GM12891 (cell line): Measurements from ENCODE around the gene LIMS1.

Experiments used
- DNase-seq: peaks from one replicate; pipeline ENCODE4 v3.0.0; 2011; ENCODE audit warnings: low spot score; ENCODE audit not compliant: insufficient read length
- FAIRE-seq: peaks from 2 replicates; lab custom pipeline; 2011; peaks lifted over from hg19 to GRCh38; lab: Jason Lieb, UNC
- PAX5 ChIP-seq: IDR thresholded peaks from 2 replicates; pipeline ENCODE4 v1.6.1; 2011; ENCODE audit warnings: low read length, moderate library complexity, mild to moderate bottlenecking; ENCODE audit not compliant: insufficient read depth, severe bottlenecking
- POLR2A ChIP-seq: IDR thresholded peaks from 2 replicates; pipeline ENCODE4 v1.6.1; 2011; ENCODE audit warnings: low read depth, low read length, control low read depth
- POLR2AphosphoS5 ChIP-seq: IDR thresholded peaks from 2 replicates; pipeline ENCODE4 v1.6.1; 2011; ENCODE audit warnings: low read depth, low read length, control low read depth
- POU2F2 ChIP-seq: IDR thresholded peaks from 2 replicates; pipeline ENCODE4 v1.6.1; 2011; ENCODE audit warnings: low read depth, mild to moderate bottlenecking, control low read depth, low read length, moderate library complexity
- SPI1 ChIP-seq: IDR thresholded peaks from 2 replicates; pipeline ENCODE4 v1.6.1; 2011; ENCODE audit warnings: low read depth, low read length, control low read depth
- TAF1 ChIP-seq: IDR thresholded peaks from 2 replicates; pipeline ENCODE4 v1.6.1; 2011; ENCODE audit warnings: low read depth, low read length, control low read depth

The LIMS1 gene

GRCh38 chr2:108585436-108585835 is 51.2 kb downstream of the LIMS1 start:
- no peak for TF ChIP-seq SPI1
- no peak for TF ChIP-seq POLR2A
- no peak for TF ChIP-seq POLR2AphosphoS5
- TF ChIP-seq TAF1: no peak
- no peak for TF ChIP-seq POU2F2
- no peak for TF ChIP-seq PAX5
- FAIRE-seq: no peak
- DNase-seq: no peak

GRCh38 chr2:108586116-108586515 is 51.8 kb downstream of the LIMS1 start:
- DNase-seq (no peak), FAIRE-seq (no peak)
- TF ChIP-seq POLR2AphosphoS5 (no peak), POU2F2 (no peak), TAF1 (no peak), POLR2A (no peak), SPI1 (no peak), PAX5 (no peak)

- no peak for DNase-seq
- no peak for FAIRE-seq
- TF ChIP-seq POU2F2 (no peak), POLR2A (no peak), POLR2AphosphoS5 (no peak), TAF1 (no peak), SPI1 (no peak), PAX5 (no peak)
Measured at GRCh38 chr2:108586631-108587030, 52.4 kb downstream of the LIMS1 start.

- TF ChIP-seq TAF1 (no peak), POU2F2 (no peak), PAX5 (no peak), SPI1 (no peak), POLR2A (no peak), POLR2AphosphoS5 (no peak)
- FAIRE-seq: no peak
- DNase-seq: no peak
Measured at GRCh38 chr2:108587621-108588020, 53.4 kb downstream of the LIMS1 start.

- no peak for DNase-seq
- FAIRE-seq: no peak
- TF ChIP-seq PAX5 (no peak), POLR2A (no peak), SPI1 (0 out of 2 replicates have a peak, but pooled peaks have one; percentile 2), POLR2AphosphoS5 (no peak)
Measured at GRCh38 chr2:108588070-108588668, 53.9 kb downstream of the LIMS1 start.

- no peak for FAIRE-seq
- no peak for DNase-seq
- TF ChIP-seq TAF1 (no peak), SPI1 (no peak), POLR2A (no peak), POLR2AphosphoS5 (no peak), PAX5 (no peak), POU2F2 (no peak)
Measured at GRCh38 chr2:108589372-108589771, 55.1 kb downstream of the LIMS1 start.

GRCh38 chr2:108589781-108590180 is 55.5 kb downstream of the LIMS1 start:
- no peak for FAIRE-seq
- no peak for DNase-seq
- TF ChIP-seq PAX5: no peak
- TF ChIP-seq TAF1: no peak
- no peak for TF ChIP-seq POU2F2
- TF ChIP-seq POLR2A: no peak
- TF ChIP-seq SPI1: no peak
- no peak for TF ChIP-seq POLR2AphosphoS5

- DNase-seq (no peak), FAIRE-seq (peak; percentile 5)
- TF ChIP-seq POLR2AphosphoS5: no peak
- TF ChIP-seq POU2F2: no peak
- no peak for TF ChIP-seq TAF1
- TF ChIP-seq PAX5: no peak
- TF ChIP-seq POLR2A: no peak
- peak; percentile 58 for TF ChIP-seq SPI1
Measured at GRCh38 chr2:108591163-108591562, 56.9 kb downstream of the LIMS1 start.

GRCh38 chr2:108593547-108594098 is 59.4 kb downstream of the LIMS1 start:
- FAIRE-seq: no peak

More at GRCh38 chr2:108593547-108594098, 59.4 kb downstream of the LIMS1 start:
- no peak for TF ChIP-seq POLR2A
- no peak for TF ChIP-seq POLR2AphosphoS5
- no peak for TF ChIP-seq PAX5
- TF ChIP-seq TAF1: no peak
- TF ChIP-seq SPI1: no peak
- TF ChIP-seq POU2F2: no peak
- DNase-seq: no peak
